H1 (cell line): Measurements from ENCODE around the gene CLEC16A. TPM values are rescaled to one million over a fixed set of nuclear protein-coding genes. Genes with fewer than 3 reads are reported as not detected.

Experiments
- CTCF ChIA-PET: fragments of 300-600 bp; sonication (Branson Sonifier 250); formaldehyde crosslinking; loops from one replicate; lab custom pipeline; 2021; ENCODE audit not compliant: partially characterized antibody; lab: Charles Lee
- POLR2A ChIA-PET: fragments of 300-600 bp; sonication (Branson Sonifier 250); formaldehyde crosslinking; loops from one replicate; lab custom pipeline; 2021; ENCODE audit warnings: inconsistent platforms; ENCODE audit not compliant: partially characterized antibody; lab: Charles Lee
- DNase-seq, 2 experiments: peaks; one replicate each; pipeline versions ENCODE4 v3.0.0 to v3.0.0-alpha.2; 2010 to 2022; ENCODE audit warnings: low spot score in 2 of 2, low read depth in 1 of 2, mixed read lengths in 1 of 2
- FAIRE-seq: peaks from 2 replicates; lab custom pipeline; 2011; peaks lifted over from hg19 to GRCh38; lab: Jason Lieb, UNC
- H2AFZ ChIP-seq: 2 replicates; pipeline ENCODE4 v1.8.1; 2012; ENCODE audit warnings: low read length, inconsistent platforms
- H2AK5ac ChIP-seq: 2 replicates; pipeline ENCODE4 v1.6.1; 2013; ENCODE audit warnings: low read depth, low read length
- H2BK120ac ChIP-seq: replicated peaks from 2 replicates; pipeline ENCODE3; 2013; ENCODE audit warnings: low read depth, low read length, inconsistent platforms
- H2BK12ac ChIP-seq: 2 replicates; pipeline ENCODE4 v1.6.1; 2013; ENCODE audit warnings: low read depth, low read length
- H2BK15ac ChIP-seq: 2 replicates; pipeline ENCODE4 v1.6.1; 2013; ENCODE audit warnings: low read length
- H2BK20ac ChIP-seq: 2 replicates; pipeline ENCODE4 v1.6.1; 2013; ENCODE audit warnings: low read length
- H2BK5ac ChIP-seq: 2 replicates; pipeline ENCODE4 v1.6.1; 2013; ENCODE audit warnings: low read depth, low read length
- H3K14ac ChIP-seq: 2 replicates; pipeline ENCODE4 v1.6.1; 2013; ENCODE audit warnings: inconsistent platforms; ENCODE audit not compliant: insufficient read length
- H3K18ac ChIP-seq: 2 replicates; pipeline ENCODE4 v1.6.1; 2013; ENCODE audit warnings: low read length; ENCODE audit errors: extremely low read depth
- H3K23ac ChIP-seq: 2 replicates; pipeline ENCODE4 v1.6.1; 2013; ENCODE audit warnings: inconsistent platforms; ENCODE audit not compliant: insufficient read length
- H3K23me2 ChIP-seq: 2 replicates; pipeline ENCODE4 v1.6.1; 2013; ENCODE audit warnings: low read depth, low read length
- H3K27ac ChIP-seq: 2 replicates; pipeline ENCODE4 v1.6.1; 2011; ENCODE audit warnings: low read depth, low read length, inconsistent platforms
- H3K27me3 ChIP-seq, 4 experiments: replicated peaks in 1 of 4; 1 replicate in 1 of 4; 2 replicates in 3 of 4; pipeline versions ENCODE4 v1.6.1 to v1.8.1; 2011 to 2013; ENCODE audit warnings: low read length in 3 of 4, mild to moderate bottlenecking in 3 of 4, inconsistent platforms in 2 of 4, mixed read lengths in 2 of 4, moderate library complexity in 1 of 4; ENCODE audit not compliant: control insufficient read depth in 3 of 4, insufficient read depth in 3 of 4; ENCODE audit errors: extremely low read depth in 1 of 4
- H3K36me3 ChIP-seq, 4 experiments: 2 replicates each; pipeline versions ENCODE4 v1.6.1 to v1.8.1; 2011 to 2013; ENCODE audit warnings: mild to moderate bottlenecking in 4 of 4, low read length in 3 of 4, moderate library complexity in 2 of 4, control low read depth in 1 of 4, inconsistent platforms in 1 of 4; ENCODE audit not compliant: insufficient read depth in 4 of 4, control insufficient read depth in 2 of 4
- H3K4ac ChIP-seq: replicated peaks from 2 replicates; pipeline ENCODE3; 2013; ENCODE audit warnings: low read length, low read depth, mixed read lengths, inconsistent platforms; ENCODE audit not compliant: insufficient read length
- H3K4me1 ChIP-seq, 4 experiments: replicated peaks in 1 of 4; 1 replicate in 1 of 4; 2 replicates in 3 of 4; pipeline versions ENCODE4 v1.6.1 to v1.8.1; 2011 to 2013; ENCODE audit warnings: low read length in 3 of 4, inconsistent platforms in 2 of 4, mixed read lengths in 1 of 4; ENCODE audit not compliant: insufficient read depth in 4 of 4, control insufficient read depth in 3 of 4
- H3K4me2 ChIP-seq, 2 experiments: 2 replicates each; pipeline versions ENCODE4 v1.6.1 to v1.8.1; 2011 to 2013; ENCODE audit warnings: low read depth in 2 of 2, low read length in 2 of 2, control low read depth in 1 of 2, inconsistent platforms in 1 of 2, mild to moderate bottlenecking in 1 of 2; ENCODE audit not compliant: insufficient read depth in 1 of 2
- H3K4me3 ChIP-seq, 4 experiments: fragments of 200-600, 300-600 bp in 1 of 4; sonication (generic), shearing (Covaris generic), sonication (Bioruptor Twin) in 1 of 4; 2 replicates each; pipeline versions ENCODE4 v1.5.1 to v1.8.1; 2011 to 2016; ENCODE audit warnings: low read length in 4 of 4, low read depth in 3 of 4, control low read depth in 2 of 4, inconsistent platforms in 2 of 4, mild to moderate bottlenecking in 2 of 4, mixed read lengths in 1 of 4, moderate library complexity in 1 of 4; ENCODE audit not compliant: insufficient read depth in 2 of 4; ENCODE audit errors: extremely low read depth in 1 of 4
- H3K56ac ChIP-seq: replicated peaks from 2 replicates; pipeline ENCODE3; 2013; ENCODE audit warnings: low read depth, mild to moderate bottlenecking, mixed read lengths, low read length, inconsistent platforms; ENCODE audit not compliant: insufficient read length
- H3K79me1 ChIP-seq: 2 replicates; pipeline ENCODE4 v1.6.1; 2013; ENCODE audit warnings: low read depth, low read length, control low read depth
- H3K79me2 ChIP-seq, 2 experiments: 2 replicates each; pipeline versions ENCODE4 v1.6.1 to v1.8.1; 2012 to 2013; ENCODE audit warnings: low read length in 2 of 2, mild to moderate bottlenecking in 2 of 2, inconsistent platforms in 1 of 2; ENCODE audit not compliant: insufficient read depth in 2 of 2, control insufficient read depth in 1 of 2
- H3K9ac ChIP-seq, 4 experiments: replicated peaks in 1 of 4; 1 replicate in 1 of 4; 2 replicates in 3 of 4; pipeline versions ENCODE4 v1.6.1 to v1.8.1; 2011 to 2013; ENCODE audit warnings: low read depth in 3 of 4, low read length in 3 of 4, control low read depth in 2 of 4, mild to moderate bottlenecking in 2 of 4, moderate library complexity in 2 of 4, inconsistent platforms in 1 of 4; ENCODE audit errors: extremely low read depth in 1 of 4
- H3K9me3 ChIP-seq, 2 experiments: 2 replicates each; pipeline versions ENCODE4 v1.6.1 to v1.8.1; 2012 to 2013; ENCODE audit warnings: mild to moderate bottlenecking in 2 of 2, moderate library complexity in 2 of 2, control low read depth in 1 of 2, inconsistent platforms in 1 of 2, low read depth in 1 of 2, low read length in 1 of 2, mixed read lengths in 1 of 2; ENCODE audit not compliant: insufficient read depth in 2 of 2
- H4K20me1 ChIP-seq, 2 experiments: replicated peaks in 1 of 2; 2 replicates each; pipeline versions ENCODE3 to v1.8.1; 2011 to 2013; ENCODE audit warnings: inconsistent platforms in 2 of 2, low read length in 2 of 2, mild to moderate bottlenecking in 1 of 2; ENCODE audit not compliant: insufficient read depth in 2 of 2, control insufficient read depth in 1 of 2
- H4K5ac ChIP-seq: 2 replicates; pipeline ENCODE4 v1.6.1; 2013; ENCODE audit warnings: low read length, low read depth, mixed read lengths, inconsistent platforms; ENCODE audit not compliant: insufficient read length
- H4K8ac ChIP-seq: 2 replicates; pipeline ENCODE4 v1.8.0; 2013; ENCODE audit warnings: mild to moderate bottlenecking, moderate library complexity, low read length, inconsistent platforms; ENCODE audit not compliant: insufficient read depth; ENCODE audit errors: extremely low read depth
- H4K91ac ChIP-seq: replicated peaks from 2 replicates; pipeline ENCODE3; 2013; ENCODE audit warnings: low read length, mixed read lengths, inconsistent platforms; ENCODE audit not compliant: insufficient read length
- CHD2 ChIP-seq: IDR thresholded peaks from 2 replicates; pipeline ENCODE4 v1.6.1; 2012; ENCODE audit warnings: low read length, improper control_type of control experiment
- EP300 ChIP-seq, 2 experiments: IDR thresholded peaks; 1 replicate in 1 of 2; 2 replicates in 1 of 2; pipeline ENCODE4 v1.6.1; 2011 to 2012; ENCODE audit warnings: low read depth in 2 of 2, low read length in 2 of 2, mild to moderate bottlenecking in 2 of 2, borderline replicate concordance in 1 of 2, inconsistent platforms in 1 of 2, moderate library complexity in 1 of 2
- KDM1A ChIP-seq: fragments of 200-600, 300-600 bp; sonication (generic); IDR thresholded peaks from 2 replicates; pipeline ENCODE4 v1.7.1; 2016; ENCODE audit warnings: mild to moderate bottlenecking, low read length, borderline replicate concordance
- SAP30 ChIP-seq: fragments of 300-600 bp; sonication (generic); IDR thresholded peaks from 2 replicates; pipeline ENCODE4 v1.7.1; 2012; ENCODE audit warnings: low read length, moderate library complexity, mild to moderate bottlenecking, inconsistent platforms; ENCODE audit not compliant: insufficient read depth, insufficient replicate concordance
- WGBS, 2 experiments: shearing (Covaris generic) in 1 of 2; methylation state at CpG; one replicate each; pipeline versions ENCODE4 v1.1.6 to v1.1.7; 2013 to 2015; ENCODE audit warnings: low lambda C conversion rate in 2 of 2, mixed read lengths in 2 of 2, inconsistent platforms in 1 of 2, low coverage in 1 of 2, missing lambda C conversion rate in 1 of 2; ENCODE audit not compliant: insufficient replicate concordance in 2 of 2, insufficient coverage in 1 of 2, insufficient read length in 1 of 2; ENCODE audit errors: extremely low coverage in 1 of 2, missing lambda C conversion rate in 1 of 2; 5-methylcytosine and 5-hydroxymethylcytosine counted together
- polyA plus RNA-seq, 7 experiments: library from polyadenylated mRNA; depleted of rRNA in 3 of 7; stranded (reverse) in 5 of 7; unstranded in 2 of 7; fragments of >200 nt in 5 of 7; fragments of 200-250 nt in 2 of 7; gene quantifications; 1 replicate in 5 of 7; 2 replicates in 1 of 7; 4 replicates in 1 of 7; pipeline versions ENCODE4 v1.2.1 to v1.2.3, GENCODE V29; 2011 to 2013; ENCODE audit warnings: missing spikeins in 2 of 7, mixed read lengths in 2 of 7
- total RNA-seq: library from RNA; stranded (reverse); fragmentation: NEBNext Ultra II Directional; extraction: Animal tissue kit (Norgen Biotek cat#: 25700); gene quantifications from 2 replicates; pipeline ENCODE4 v1.2.1, GENCODE V29; 2021

The CLEC16A gene
- total and polyA plus RNA-seq, 2 of the 8 experiments (the other 6 are each of a cell fraction or from before 2014, with no cell fraction given): 7.6 to 19.3 TPM

- no peaks in the 10 kb centered on the region for H3K36me3 ChIP-seq
- H2BK120ac ChIP-seq: no peak overlapping the region
- H4K20me1 ChIP-seq: peaks cover 0 to 5% of the 10 kb centered on the region in 2 experiments
- H3K4me1 ChIP-seq: peaks cover 0 to 8% (median 0%) of the 10 kb centered on the region in 4 experiments; a peak in 2 of 7 replicates
- no peak overlapping the region for H4K8ac ChIP-seq
- H4K5ac ChIP-seq: no peak overlapping the region
- no peaks in the 10 kb centered on the region for H3K79me1 ChIP-seq
- no peak overlapping the region for H3K56ac ChIP-seq
- no peak overlapping the region for H3K14ac ChIP-seq
- no peak for DNase-seq
- H3K27ac ChIP-seq: no peak overlapping the region
- ChIA-PET CTCF (interaction anchor here (0.9 to 8.1 kb wide), 8 partner anchors 11 to 176 kb away, joined by 3 to 82 read pairs (median 3); partner anchors contain the start of gene CIITA), POLR2A (no interaction called here)
- H2BK20ac ChIP-seq: no peak overlapping the region
- no peak overlapping the region for H2BK12ac ChIP-seq
- no peak for FAIRE-seq
- no peak overlapping the region for H2BK15ac ChIP-seq
- H3K4ac ChIP-seq: no peak overlapping the region
- H4K91ac ChIP-seq: no peak overlapping the region
- H3K9me3 ChIP-seq: no peaks in the 10 kb centered on the region
- TF ChIP-seq KDM1A: peak; percentile 52; the same call in 1 of the 2 replicates
- no peak for TF ChIP-seq EP300 (IDR thresholded peaks at IDR 0.05; ENCODE audit: borderline replicate concordance in 1 of 2, low read depth in 2 of 2, low read length in 2 of 2)
- TF ChIP-seq CHD2: no peak
- no peak for TF ChIP-seq SAP30
- no peak overlapping the region for H3K4me2 ChIP-seq
- no peak overlapping the region for H3K4me3 ChIP-seq
- no peak overlapping the region for H3K9ac ChIP-seq
- no peak overlapping the region for H2AK5ac ChIP-seq
- no peaks in the 10 kb centered on the region for H3K23me2 ChIP-seq
- no peak overlapping the region for H3K18ac ChIP-seq
- H3K79me2 ChIP-seq: no peaks in the 10 kb centered on the region
- WGBS, 2 experiments: 92% methylated on average over 3 of the region's 10 CpGs; no CpG with 5 or more reads in 1 of the 2 experiments
- H3K23ac ChIP-seq: no peak overlapping the region
- no peak overlapping the region for H2AFZ ChIP-seq
- H2BK5ac ChIP-seq: no peak overlapping the region
- peaks cover 0 to 3% (median 0%) of the 10 kb centered on the region in 4 experiments; a peak in 1 of 7 replicates for H3K27me3 ChIP-seq
Observed at GRCh38 chr16:10921536-10922327, 22.6 kb upstream of the CLEC16A start.
